ENCODE results near the gene MPC1. TPM values are rescaled to one million over a fixed set of nuclear protein-coding genes. Genes with fewer than 3 reads are reported as not detected.
"Not testable (repeated sequence)": the region's sequence is repeated elsewhere in the genome, so short reads cannot be mapped to it uniquely, and the experiment has no call there.

The MPC1 gene
- total RNA-seq, 1 donor from 2014 or later: 45.9 TPM

GRCh38 chr6:166406197-166406596 lies 23.5 kb upstream of the MPC1 start:
- DNase-seq (ENCODE audit: low spot score): no peak

GRCh38 chr6:166405386-166405785 lies 22.6 kb upstream of the MPC1 start:
- no peak for DNase-seq (ENCODE audit: low spot score)

- DNase-seq (ENCODE audit: low spot score): no peak
Measured at GRCh38 chr6:166402582-166403277, 20.0 kb upstream of the MPC1 start.

GRCh38 chr6:166400649-166401250 lies 18.0 kb upstream of the MPC1 start:
- DNase-seq (ENCODE audit: low spot score): peak; percentile 71

- DNase-seq (ENCODE audit: low spot score): no peak
Measured at GRCh38 chr6:166400181-166400580, 17.4 kb upstream of the MPC1 start.

- no peak for DNase-seq (ENCODE audit: low spot score)
Measured at GRCh38 chr6:166398348-166398747, 15.6 kb upstream of the MPC1 start.

GRCh38 chr6:166397849-166398248 lies 15.1 kb upstream of the MPC1 start:
- DNase-seq (ENCODE audit: low spot score): no peak

- no peak for DNase-seq (ENCODE audit: low spot score)
Measured at GRCh38 chr6:166395778-166396177, 13.0 kb upstream of the MPC1 start.

GRCh38 chr6:166395351-166395750 lies 12.6 kb upstream of the MPC1 start:
- DNase-seq (ENCODE audit: low spot score): no peak

GRCh38 chr6:166394036-166394892 lies 11.5 kb upstream of the MPC1 start:
- no peak for DNase-seq (ENCODE audit: low spot score)

- DNase-seq (ENCODE audit: low spot score): no peak
Measured at GRCh38 chr6:166393535-166393823, 10.7 kb upstream of the MPC1 start.

- not testable (repeated sequence) for DNase-seq (ENCODE audit: low spot score)
Measured at GRCh38 chr6:166392755-166393534, 10.2 kb upstream of the MPC1 start.

- DNase-seq (ENCODE audit: low spot score): no peak
Measured at GRCh38 chr6:166389119-166389518, 6.4 kb upstream of the MPC1 start.

- DNase-seq (ENCODE audit: low spot score): no peak
Measured at GRCh38 chr6:166388290-166389004, 5.7 kb upstream of the MPC1 start.

GRCh38 chr6:166387642-166388289 lies 5.0 kb upstream of the MPC1 start:
- no peak for DNase-seq (ENCODE audit: low spot score)

GRCh38 chr6:166387098-166387497 lies 4.4 kb upstream of the MPC1 start:
- not testable (repeated sequence) for DNase-seq (ENCODE audit: low spot score)

- DNase-seq (ENCODE audit: low spot score): no peak
Measured at GRCh38 chr6:166386111-166386510, 3.4 kb upstream of the MPC1 start.

GRCh38 chr6:166383802-166384363 lies 1.1 kb upstream of the MPC1 start:
- not testable (repeated sequence) for DNase-seq (ENCODE audit: low spot score)

- DNase-seq (ENCODE audit: low spot score): no peak
Measured at GRCh38 chr6:166382500-166382932, 224 bp downstream of the MPC1 start.

GRCh38 chr6:166381733-166382499 lies 824 bp downstream of the MPC1 start:
- peak; percentile 85 for DNase-seq (ENCODE audit: low spot score)
